Vagina (tissue), 2 donors: ENCODE results near the gene TMEM163. TPM values are rescaled to one million over a fixed set of nuclear protein-coding genes. Genes with fewer than 3 reads are reported as not detected.

Source experiments
- DNase-seq, 2 donors: peaks; one replicate each; pipeline ENCODE4 v3.0.0-alpha.2; 2017; ENCODE audit errors: extremely low spot score in 2 of 2
- H3K27ac ChIP-seq: fragments of 200-600 bp; sonication (generic); one replicate; pipeline ENCODE4 v1.5.1; 2019
- H3K27me3 ChIP-seq: fragments of 200-600 bp; sonication (generic); one replicate; pipeline ENCODE4 v1.5.1; 2019
- H3K36me3 ChIP-seq, 2 donors: fragments of 200-600 bp; sonication (generic); one replicate each; pipeline ENCODE4 v1.5.1; 2017 to 2019
- H3K4me1 ChIP-seq: fragments of 200-600 bp; sonication (generic); one replicate; pipeline ENCODE4 v1.5.1; 2019
- H3K4me3 ChIP-seq, 2 donors: fragments of 200-600 bp; sonication (generic); 1 replicate in 1 of 2; 2 replicates in 1 of 2; pipeline ENCODE4 v1.5.1; 2016 to 2019
- H3K9me3 ChIP-seq: fragments of 200-600 bp; sonication (generic); one replicate; pipeline ENCODE4 v1.5.1; 2019
- CTCF ChIP-seq, 3 experiments: fragments of 450-650 bp in 2 of 3; fragments of 200-600 bp in 1 of 3; sonication (generic) in 1 of 3; IDR thresholded peaks; one replicate each; pipeline ENCODE4 v1.5.1; 2017 to 2019; ENCODE audit warnings: antibody characterized with exemption in 3 of 3, mild to moderate bottlenecking in 2 of 3, moderate library complexity in 2 of 3
- POLR2A ChIP-seq, 2 donors: fragments of 450-650 bp; IDR thresholded peaks; one replicate each; pipeline ENCODE4 v1.6.1; 2017; ENCODE audit warnings: antibody characterized with exemption in 2 of 2, mild to moderate bottlenecking in 2 of 2, moderate library complexity in 2 of 2
- POLR2AphosphoS5 ChIP-seq, 2 donors: sonication (generic); formaldehyde crosslinking; IDR thresholded peaks; one replicate each; pipeline ENCODE4 v1.9.0; 2017; ENCODE audit warnings: antibody characterized with exemption in 2 of 2, mild to moderate bottlenecking in 2 of 2, low read depth in 1 of 2; ENCODE audit not compliant: insufficient read depth in 1 of 2
- intact Hi-C: fragments of 100-400 bp; cut with DNase I; formaldehyde crosslinking; loops from one replicate; pipeline ENCODE4 v1.15.1; 2023
- total RNA-seq: library from RNA; depleted of rRNA; stranded (reverse); fragments of >200 nt; gene quantifications from one replicate; pipeline ENCODE4 v1.2.3, GENCODE V29; 2016

The TMEM163 gene
- total RNA-seq, 1 donor from 2014 or later = not detected

GRCh38 chr2:134431838-134432434 lies 286.9 kb downstream of the TMEM163 start:
- TF ChIP-seq POLR2AphosphoS5 (IDR thresholded peaks at IDR 0.05; ENCODE audit: insufficient read depth in 1 of 2, low read depth in 1 of 2) (no peak), CTCF (IDR thresholded peaks at IDR 0.05) (no peak), POLR2A (IDR thresholded peaks at IDR 0.05) (no peak)
- intact Hi-C loops = no loop called here
- no peaks in the 10 kb centered on the region for H3K9me3 ChIP-seq
- no peaks in the 10 kb centered on the region for H3K27me3 ChIP-seq
- H3K36me3 ChIP-seq = peaks cover 0 to 12% of the 10 kb centered on the region in 2 donors
- no peak overlapping the region for H3K27ac ChIP-seq
- no peak overlapping the region for H3K4me3 ChIP-seq
- H3K4me1 ChIP-seq = no peaks in the 10 kb centered on the region
- DNase-seq = no peak

DNA sequence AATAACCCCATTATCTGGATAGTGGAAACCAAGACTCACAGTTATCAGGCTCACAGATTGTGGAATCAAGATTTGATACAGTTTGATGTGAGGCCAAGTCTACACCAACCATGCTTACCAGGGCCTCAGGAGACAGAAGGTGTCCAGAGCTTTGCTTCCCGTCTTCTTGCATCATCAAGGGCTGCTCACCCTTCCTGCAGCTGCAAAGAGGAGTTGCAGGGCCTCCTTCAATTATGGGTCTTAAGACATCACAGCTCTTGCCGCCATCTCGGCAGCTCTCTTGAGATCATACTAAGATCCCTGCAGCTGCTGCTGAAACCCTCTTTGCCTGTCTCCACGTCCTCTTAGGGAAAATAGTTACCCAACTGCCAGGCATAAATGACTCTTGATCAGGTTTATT lies 288.9 kb downstream of the TMEM163 start:
- TF ChIP-seq POLR2AphosphoS5 (IDR thresholded peaks at IDR 0.05; ENCODE audit: insufficient read depth in 1 of 2, low read depth in 1 of 2) (no peak), CTCF (IDR thresholded peaks at IDR 0.05) (no peak), POLR2A (IDR thresholded peaks at IDR 0.05) (no peak)
- no peak overlapping the region for H3K27ac ChIP-seq
- H3K36me3 ChIP-seq = peaks cover 0 to 8% of the 10 kb centered on the region in 2 donors

GRCh38 chr2:134426721-134427120 lies 292.1 kb downstream of the TMEM163 start:
- DNase-seq = no peak
- Histone ChIP-seq H3K4me1 (no peaks in the 10 kb centered on the region), H3K9me3 (no peaks in the 10 kb centered on the region), H3K36me3 (peaks cover 0 to 8% of the 10 kb centered on the region in 2 donors), H3K27me3 (no peaks in the 10 kb centered on the region), H3K4me3 (no peak overlapping the region), H3K27ac (no peak overlapping the region)
- intact Hi-C loops = no loop called here
- TF ChIP-seq CTCF (IDR thresholded peaks at IDR 0.05) (no peak), POLR2A (IDR thresholded peaks at IDR 0.05) (no peak), POLR2AphosphoS5 (IDR thresholded peaks at IDR 0.05; ENCODE audit: insufficient read depth in 1 of 2, low read depth in 1 of 2) (no peak)

More for the DNA sequence above, 288.9 kb downstream of the TMEM163 start:
- no peaks in the 10 kb centered on the region for H3K27me3 ChIP-seq
- H3K4me1 ChIP-seq = no peaks in the 10 kb centered on the region
- DNase-seq = no peak
- no peak overlapping the region for H3K4me3 ChIP-seq
- intact Hi-C loops = no loop called here
- no peaks in the 10 kb centered on the region for H3K9me3 ChIP-seq

GRCh38 chr2:134425724-134426496 lies 292.9 kb downstream of the TMEM163 start:
- no peak overlapping the region for H3K27ac ChIP-seq
- H3K27me3 ChIP-seq = no peaks in the 10 kb centered on the region
- peaks cover 0 to 8% of the 10 kb centered on the region in 2 donors for H3K36me3 ChIP-seq
- TF ChIP-seq POLR2AphosphoS5 (IDR thresholded peaks at IDR 0.05; ENCODE audit: insufficient read depth in 1 of 2, low read depth in 1 of 2) = no peak
- TF ChIP-seq POLR2A (IDR thresholded peaks at IDR 0.05) = no peak
- TF ChIP-seq CTCF (IDR thresholded peaks at IDR 0.05) = no peak
- no peak for DNase-seq
- no peak overlapping the region for H3K4me3 ChIP-seq
- no peaks in the 10 kb centered on the region for H3K9me3 ChIP-seq
- no peaks in the 10 kb centered on the region for H3K4me1 ChIP-seq
- intact Hi-C loops = no loop called here
